CD4-positive, alpha-beta T cell treated with Interleukin-4 for 4 hours (primary cell): ENCODE data around the gene TSPAN3.

Experiments
- DNase-seq: peaks from one replicate; pipeline ENCODE4 v3.0.0-alpha.2; 2020

TSPAN3 gene

GRCh38 chr15:77048135-77048876, 22.6 kb downstream of the TSPAN3 start:
- DNase-seq: no peak

- no peak for DNase-seq
Measured at GRCh38 chr15:77046704-77047412, 24.1 kb downstream of the TSPAN3 start.

GRCh38 chr15:77045985-77046384, 24.9 kb downstream of the TSPAN3 start:
- no peak for DNase-seq

GRCh38 chr15:77044228-77045042, 26.5 kb downstream of the TSPAN3 start:
- no peak for DNase-seq

- no peak for DNase-seq
Measured at GRCh38 chr15:77042955-77043920, 27.7 kb downstream of the TSPAN3 start.

- DNase-seq: no peak
Measured at GRCh38 chr15:77042245-77042919, 28.5 kb downstream of the TSPAN3 start.

- DNase-seq: no peak
Measured at GRCh38 chr15:77040673-77041072, 30.2 kb downstream of the TSPAN3 start.

- no peak for DNase-seq
Measured at GRCh38 chr15:77039848-77040247, 31.1 kb downstream of the TSPAN3 start.

GRCh38 chr15:77039217-77039533, 31.7 kb downstream of the TSPAN3 start:
- no peak for DNase-seq

GRCh38 chr15:77038312-77039216, 32.3 kb downstream of the TSPAN3 start:
- DNase-seq: no peak

- DNase-seq: no peak
Measured at GRCh38 chr15:77037388-77038209, 33.3 kb downstream of the TSPAN3 start.

- DNase-seq: no peak
Measured at GRCh38 chr15:77036537-77037387, 34.1 kb downstream of the TSPAN3 start.

- DNase-seq: no peak
Measured at GRCh38 chr15:77035999-77036471, 34.9 kb downstream of the TSPAN3 start.

- no peak for DNase-seq
Measured at GRCh38 chr15:77035584-77035983, 35.3 kb downstream of the TSPAN3 start.

GRCh38 chr15:77034695-77035489, 36.0 kb downstream of the TSPAN3 start:
- no peak for DNase-seq

- DNase-seq: no peak
Measured at GRCh38 chr15:77033729-77034671, 36.9 kb downstream of the TSPAN3 start.

- DNase-seq: no peak
Measured at GRCh38 chr15:77033417-77033728, 37.5 kb downstream of the TSPAN3 start.
